GM21367 (cell line): ENCODE measurements around the gene RAB18.
"Not testable (repeated sequence)": the region's sequence is repeated elsewhere in the genome, so short reads cannot be mapped to it uniquely, and the experiment has no call there.

Source experiments
- ATAC-seq: cut with Tn5 transposase; IDR thresholded peaks from one replicate; pipeline ENCODE4 v1.9.1; 2021; ENCODE audit not compliant: unreplicated experiment

RAB18 gene

DNA sequence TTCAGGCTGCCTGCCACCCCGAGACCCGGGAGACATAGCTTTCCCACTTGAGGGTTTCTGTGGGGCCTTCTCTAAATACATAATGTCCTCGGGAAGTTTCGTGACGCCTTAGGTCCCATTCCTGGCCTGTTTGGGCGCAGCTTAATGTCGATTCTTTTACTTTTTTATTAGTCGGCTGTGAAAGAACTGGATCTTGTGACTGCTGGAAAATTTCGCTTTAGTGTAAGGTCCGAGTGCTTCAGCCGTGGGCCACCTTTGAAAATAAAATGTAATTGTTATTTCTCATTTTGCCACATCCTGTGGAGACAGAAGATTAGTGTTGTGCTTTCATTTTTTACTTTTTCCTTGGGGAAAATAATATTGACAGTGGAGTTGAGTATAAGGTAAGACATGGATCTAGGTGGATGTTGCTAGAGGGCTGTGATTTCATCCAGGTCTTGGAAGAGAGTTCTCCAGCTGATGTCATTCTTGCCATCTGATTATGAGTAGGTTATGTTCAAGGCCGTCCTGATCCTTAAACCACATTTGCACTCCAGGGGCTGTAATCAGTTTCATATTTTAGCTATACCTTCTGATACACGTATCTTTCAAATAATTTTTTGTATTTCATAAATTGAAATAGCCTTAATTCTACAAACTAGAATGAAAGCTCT lies 830 bp downstream of the RAB18 start:
- ATAC-seq, result no peak

GRCh38 chr10:27505537-27505936 lies 1.4 kb downstream of the RAB18 start:
- not testable (repeated sequence) for ATAC-seq

DNA sequence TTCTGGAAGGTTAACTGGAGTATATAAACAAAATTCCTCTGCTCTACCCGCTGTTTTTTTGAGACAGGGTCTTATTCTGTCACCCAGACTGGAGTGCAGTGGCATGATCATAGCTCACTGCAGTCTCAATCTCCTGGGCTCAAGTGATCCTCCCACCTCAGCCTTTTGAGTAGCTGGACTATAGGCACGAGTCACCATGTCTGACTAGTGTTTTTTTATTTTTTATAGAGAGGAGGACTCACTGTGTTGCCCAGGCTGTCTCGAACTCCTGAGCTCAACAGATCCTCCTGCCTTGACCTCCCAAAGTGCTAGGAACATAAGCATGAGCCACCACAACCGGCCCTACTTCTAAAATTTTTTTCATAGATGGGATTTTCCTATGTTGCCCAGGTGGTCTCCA lies 2.2 kb downstream of the RAB18 start:
- no peak for ATAC-seq

DNA sequence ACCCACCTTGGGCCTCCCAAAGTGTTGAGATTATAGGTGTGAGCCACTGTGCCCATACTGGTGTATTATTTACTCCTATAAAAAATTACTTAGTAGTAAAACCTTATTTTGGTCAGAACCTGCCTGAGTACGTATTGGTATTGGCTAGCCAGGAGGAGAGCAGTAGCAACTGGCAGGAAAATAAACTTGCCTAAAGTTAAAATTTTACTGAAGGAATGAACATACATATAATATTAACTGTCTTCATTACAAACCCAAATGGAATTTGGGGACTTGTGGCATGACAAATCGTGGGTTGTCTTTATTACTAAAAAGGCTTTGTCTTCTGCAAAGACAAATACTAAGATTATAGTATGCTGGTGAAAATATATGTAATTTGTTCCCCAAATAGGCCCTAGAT lies 8.4 kb downstream of the RAB18 start:
- ATAC-seq, result no peak

- no peak for ATAC-seq
Observed at GRCh38 chr10:27513451-27514191, 9.5 kb downstream of the RAB18 start.

GRCh38 chr10:27514243-27514642 lies 10.1 kb downstream of the RAB18 start:
- no peak for ATAC-seq

- ATAC-seq, result no peak
Observed at GRCh38 chr10:27518261-27518660, 14.2 kb downstream of the RAB18 start.

DNA sequence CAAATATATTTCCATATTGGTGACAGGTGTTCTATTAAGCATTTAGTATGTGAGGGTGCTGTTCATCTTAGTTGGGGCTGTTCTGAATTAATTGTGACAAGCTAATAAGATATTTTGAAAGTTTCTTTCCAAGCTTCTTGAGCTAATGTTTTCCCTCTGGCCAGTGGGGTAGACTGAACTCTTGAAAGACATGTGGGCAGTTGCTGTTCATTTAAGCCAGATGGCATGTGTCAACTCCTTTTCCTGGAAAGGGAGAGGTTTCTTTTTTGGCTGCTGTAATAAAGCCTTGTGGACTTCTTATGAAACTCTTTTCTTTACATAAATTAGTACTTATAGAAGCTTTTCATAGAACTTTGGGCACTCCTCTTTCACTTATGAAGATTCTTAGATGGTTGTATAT lies 21.7 kb downstream of the RAB18 start:
- no peak for ATAC-seq

GRCh38 chr10:27526242-27526641 lies 22.1 kb downstream of the RAB18 start:
- no peak for ATAC-seq

- ATAC-seq, result no peak
Observed at GRCh38 chr10:27527666-27528295, 23.7 kb downstream of the RAB18 start.

DNA sequence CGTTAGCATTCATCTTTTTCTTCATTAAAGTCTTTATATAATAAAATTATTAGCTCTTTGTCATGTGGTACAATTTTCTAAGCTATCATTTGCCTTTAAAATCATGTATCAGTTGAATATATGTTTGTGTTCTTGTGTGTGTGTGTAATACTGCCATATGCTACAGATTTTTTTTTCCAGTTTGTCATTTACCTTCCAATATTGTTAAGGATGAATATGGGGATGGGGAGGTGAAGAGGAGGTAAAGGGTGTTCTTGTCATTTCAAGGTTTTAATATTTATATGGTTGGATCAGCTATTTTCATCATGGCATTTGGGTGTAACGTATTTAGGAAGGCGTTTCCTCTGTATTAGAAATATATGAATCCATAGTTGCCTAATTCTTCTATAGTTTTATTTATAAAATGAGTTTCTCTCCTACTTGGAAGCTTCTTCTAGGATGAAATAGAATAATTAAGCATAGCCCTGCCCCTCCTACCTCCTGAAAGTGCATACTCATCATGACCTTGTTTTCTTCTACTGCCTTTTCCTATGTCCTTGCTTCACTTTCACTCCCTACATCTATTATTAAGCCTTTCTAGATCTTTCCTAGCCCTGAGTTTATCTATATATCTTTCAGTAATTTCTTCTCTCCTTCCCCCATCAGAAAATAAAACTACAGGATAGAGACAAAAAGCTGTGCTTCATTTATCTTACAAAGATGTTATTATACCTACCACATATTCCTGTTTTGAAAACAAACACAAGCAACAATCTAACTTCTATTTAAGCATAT lies 25.1 kb downstream of the RAB18 start:
- no peak for ATAC-seq

- ATAC-seq, result no peak
Observed at GRCh38 chr10:27530477-27530876, 26.4 kb downstream of the RAB18 start.

DNA sequence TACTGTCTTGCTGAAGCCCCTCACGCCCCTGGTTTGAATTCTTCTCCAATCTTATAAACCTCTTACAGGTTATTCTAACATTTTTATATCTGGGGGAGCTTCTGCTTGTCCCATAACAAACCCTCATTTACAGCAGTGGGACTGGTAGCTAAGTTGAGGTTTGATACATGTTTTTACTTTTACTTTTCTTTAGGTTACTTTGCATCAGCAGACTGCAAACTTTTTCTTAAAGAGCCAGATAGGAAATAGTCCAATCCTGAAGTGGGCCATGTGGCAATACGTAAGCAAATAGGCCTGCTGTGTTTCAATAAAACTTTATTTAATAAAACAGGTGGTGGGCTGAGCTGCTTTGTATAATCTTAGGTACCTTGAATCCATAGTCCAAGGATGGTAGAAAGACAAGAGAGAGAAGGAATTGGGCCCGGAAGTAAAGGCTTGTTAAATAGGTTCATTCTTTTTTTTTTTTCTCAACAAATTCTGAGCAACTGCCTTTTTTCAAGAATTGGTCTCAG lies 27.3 kb downstream of the RAB18 start:
- ATAC-seq, result no peak

DNA sequence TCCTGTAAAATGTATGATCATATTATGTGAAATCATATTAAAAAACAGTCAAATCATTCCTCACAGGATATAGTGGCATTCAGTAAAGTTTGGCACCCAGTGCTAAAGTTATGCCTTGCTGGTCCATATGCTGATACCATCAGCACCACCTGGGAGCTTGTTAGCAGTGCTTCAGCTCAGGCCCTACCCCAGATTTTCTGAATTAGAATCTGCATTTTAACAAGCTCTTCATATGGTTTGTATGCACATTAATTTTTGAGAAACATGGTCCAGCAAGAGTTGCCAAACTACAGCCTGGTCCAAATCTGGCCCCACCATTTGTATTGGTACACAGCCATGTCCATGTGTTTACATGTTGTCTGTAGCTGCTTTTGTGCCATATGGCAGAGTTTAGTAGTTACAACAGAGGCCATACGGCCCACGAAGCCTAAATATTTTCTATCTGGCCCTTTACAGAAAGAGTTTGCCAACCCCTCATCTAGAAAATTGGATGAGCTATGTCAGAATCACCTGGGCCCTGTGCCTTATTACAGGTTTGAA lies 30.1 kb downstream of the RAB18 start:
- ATAC-seq, result no peak

GRCh38 chr10:27535317-27535716 lies 31.2 kb downstream of the RAB18 start:
- no peak for ATAC-seq

DNA sequence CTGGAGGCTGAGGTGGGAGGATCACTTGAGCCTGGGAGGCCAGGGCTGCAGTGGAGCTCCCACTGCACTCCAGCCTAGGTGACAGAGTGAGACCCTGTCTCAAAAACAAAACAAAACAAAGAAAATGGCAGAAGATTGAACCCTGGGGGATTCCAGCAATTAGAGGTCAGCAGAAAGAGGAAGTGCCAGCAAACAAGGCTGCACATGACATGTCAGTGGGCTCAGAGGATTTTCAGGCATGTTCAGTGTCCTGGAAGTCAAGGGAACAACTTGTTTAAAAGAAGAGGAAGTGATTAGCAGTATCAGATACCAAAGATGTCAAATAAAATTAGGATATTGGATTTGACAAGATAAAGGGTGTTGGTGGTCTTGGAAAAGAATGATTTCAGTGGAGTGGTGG lies 32.3 kb downstream of the RAB18 start:
- no peak for ATAC-seq

DNA sequence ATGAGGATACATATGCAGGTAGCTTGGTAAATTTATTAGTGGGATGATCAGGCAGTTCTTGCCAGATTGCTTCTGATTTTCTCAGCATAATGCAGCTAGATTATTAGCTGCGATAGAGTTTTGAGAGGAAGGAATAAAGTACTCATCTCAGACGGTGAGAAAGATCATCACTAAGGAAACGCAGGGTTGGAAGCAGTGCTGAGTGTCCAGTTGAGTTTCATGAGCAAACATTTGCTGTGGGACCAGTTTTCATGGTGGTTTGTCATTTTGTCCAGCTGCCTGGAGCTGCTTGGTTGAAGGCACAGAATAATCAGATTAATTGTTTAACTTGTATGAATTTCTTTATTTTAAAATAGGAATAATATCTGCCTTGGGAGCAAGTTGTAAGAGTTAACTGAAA lies 33.1 kb downstream of the RAB18 start:
- ATAC-seq, result no peak

- no peak for ATAC-seq
Observed at GRCh38 chr10:27537787-27538186, 33.7 kb downstream of the RAB18 start.

DNA sequence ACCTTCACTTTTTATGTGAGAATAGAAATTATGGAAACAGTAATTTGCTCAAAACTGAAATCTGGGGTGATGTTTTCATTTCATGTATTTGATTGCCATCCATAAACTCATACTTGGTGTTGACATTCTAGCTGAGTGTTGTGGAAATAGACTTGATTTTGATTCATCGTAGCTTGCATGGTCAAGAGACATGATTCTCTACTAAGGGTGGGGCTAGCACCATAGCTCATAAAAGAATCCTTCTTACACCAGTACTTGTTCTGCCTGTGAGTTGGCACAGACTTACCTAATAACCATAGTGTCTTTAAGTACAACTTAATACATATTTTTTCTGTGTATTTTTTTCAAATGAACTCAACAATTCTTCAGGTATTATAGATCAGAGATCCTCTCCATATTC lies 36.6 kb downstream of the RAB18 start:
- ATAC-seq, result no peak

- ATAC-seq, result no peak
Observed at GRCh38 chr10:27541796-27542729, 38.0 kb downstream of the RAB18 start.
